Endodermal cell (in vitro differentiated cells): Measurements from ENCODE around the gene MALAT1. TPM values are rescaled to one million over a fixed set of nuclear protein-coding genes. Genes with fewer than 3 reads are reported as not detected.
"Not testable (repeated sequence)": the region's sequence is repeated elsewhere in the genome, so short reads cannot be mapped to it uniquely, and the experiment has no call there.

Experiments used
- DNase-seq: peaks from one replicate; pipeline ENCODE4 v3.0.0-alpha.2; 2017
- H3K27ac ChIP-seq: 2 replicates; pipeline ENCODE4 v1.5.1; 2013; ENCODE audit warnings: mild to moderate bottlenecking, low read depth, low read length, moderate library complexity
- H3K27me3 ChIP-seq: 2 replicates; pipeline ENCODE4 v1.6.1; 2013; ENCODE audit warnings: mild to moderate bottlenecking, low read length, moderate library complexity; ENCODE audit not compliant: insufficient read depth, control insufficient read depth, poor library complexity, severe bottlenecking
- H3K36me3 ChIP-seq: 2 replicates; pipeline ENCODE4 v1.7.0; 2013; ENCODE audit warnings: mild to moderate bottlenecking, low read length, moderate library complexity; ENCODE audit not compliant: control insufficient read depth, insufficient read depth
- H3K4me1 ChIP-seq: one replicate; pipeline ENCODE4 v1.7.0; 2013; ENCODE audit warnings: low read length; ENCODE audit not compliant: control insufficient read depth, insufficient read depth
- H3K4me3 ChIP-seq: 2 replicates; pipeline ENCODE4 v1.5.1; 2013; ENCODE audit warnings: mild to moderate bottlenecking, low read length, moderate library complexity
- H3K9ac ChIP-seq: 2 replicates; pipeline ENCODE4 v1.6.1; 2013; ENCODE audit warnings: mild to moderate bottlenecking, low read length, moderate library complexity; ENCODE audit not compliant: poor library complexity, severe bottlenecking; ENCODE audit errors: extremely low read depth
- H3K9me3 ChIP-seq: 2 replicates; pipeline ENCODE4 v1.6.1; 2013; ENCODE audit warnings: mild to moderate bottlenecking, low read length, moderate library complexity; ENCODE audit not compliant: control insufficient read depth
- H3K27ac Mint-ChIP-seq: 2 replicates; pipeline ENCODE4 v1.8.0; 2020; ENCODE audit warnings: mixed read lengths
- H3K27me3 Mint-ChIP-seq: 2 replicates; pipeline ENCODE4 v1.8.0; 2021; ENCODE audit warnings: mild to moderate bottlenecking, mixed read lengths; ENCODE audit not compliant: insufficient read depth
- H3K36me3 Mint-ChIP-seq: 2 replicates; pipeline ENCODE4 v1.8.0; 2020; ENCODE audit warnings: low read depth, mixed read lengths
- H3K4me1 Mint-ChIP-seq: 2 replicates; pipeline ENCODE4 v1.8.0; 2020; ENCODE audit warnings: mixed read lengths
- H3K4me3 Mint-ChIP-seq: 2 replicates; pipeline ENCODE4 v1.8.0; 2020; ENCODE audit warnings: mild to moderate bottlenecking, moderate library complexity, mixed read lengths
- H3K9me3 Mint-ChIP-seq: 2 replicates; pipeline ENCODE4 v1.8.0; 2020; ENCODE audit warnings: mild to moderate bottlenecking, mixed read lengths
- WGBS, 2 experiments: methylation state at CpG; one replicate each; pipeline versions ENCODE4 v1.1.5 to v1.1.7; 2013; ENCODE audit warnings: missing lambda C conversion rate in 2 of 2, mixed read lengths in 1 of 2; ENCODE audit not compliant: insufficient coverage in 1 of 2, insufficient read length in 1 of 2; 5-methylcytosine and 5-hydroxymethylcytosine counted together
- long read RNA-seq, 4 experiments: library from polyadenylated mRNA in 2 of 4; library from RNA in 1 of 4; library from capped mRNA in 1 of 4; stranded (forward) in 3 of 4; unstranded in 1 of 4; transcript quantifications; one replicate each; pipeline ENCODE4 v2.0.0, GENCODE V29; 2020 to 2021; ENCODE audit warnings: inconsistent platforms in 1 of 4
- polyA plus RNA-seq, 2 experiments: library from polyadenylated mRNA; stranded (reverse); fragments of 50-300 nt; gene quantifications; one replicate each; pipeline ENCODE4 v1.2.3, GENCODE V29; 2013
- total RNA-seq, 2 donors: library from RNA; stranded (reverse); fragmentation: NEBNext Ultra II Directional in 1 of 2; extraction: Animal tissue kit (Norgen Biotek cat#: 25700) in 1 of 2; gene quantifications; 2 replicates in 1 of 2; 3 replicates in 1 of 2; pipeline ENCODE4 v1.2.1, GENCODE V29; 2021
- TF ChIP-seq, protein P1 (sequence below): fragments of 200-600 bp; sonication (generic); conservative IDR thresholded peaks from 2 replicates; pipeline ENCODE4 v1.5.0; 2021; ENCODE audit warnings: antibody characterized with exemption, mild to moderate bottlenecking

The MALAT1 gene
- 1,000 to 10,000 TPM; 5,233 to 6,894 TPM for total RNA-seq
- polyA plus RNA-seq (2013, experiment 1 of 2): 1,429 TPM
- polyA plus RNA-seq (2013, experiment 2 of 2): 1,867 TPM
- long read RNA-seq, experiment 1, full-length matches to known transcripts: 11 of 11 reads
- long read RNA-seq, experiment 1, partial matches to known transcripts: 0 of 11 reads
- long read RNA-seq, experiment 1, other reads (novel, unspliced or antisense): 0 of 11 reads
- long read RNA-seq, experiment 2, full-length matches to known transcripts: 69 of 74 reads
- long read RNA-seq, experiment 2, partial matches to known transcripts: 1 of 74 reads
- long read RNA-seq, experiment 2, other reads (novel, unspliced or antisense): 4 of 74 reads
- long read RNA-seq, experiment 3, full-length matches to known transcripts: 499 of 502 reads
- long read RNA-seq, experiment 3, partial matches to known transcripts: 0 of 502 reads
- long read RNA-seq, experiment 3, other reads (novel, unspliced or antisense): 3 of 502 reads
- long read RNA-seq, experiment 4, full-length matches to known transcripts: 4,432 of 4,435 reads
- long read RNA-seq, experiment 4, partial matches to known transcripts: 1 of 4,435 reads
- long read RNA-seq, experiment 4, other reads (novel, unspliced or antisense): 2 of 4,435 reads

DNA sequence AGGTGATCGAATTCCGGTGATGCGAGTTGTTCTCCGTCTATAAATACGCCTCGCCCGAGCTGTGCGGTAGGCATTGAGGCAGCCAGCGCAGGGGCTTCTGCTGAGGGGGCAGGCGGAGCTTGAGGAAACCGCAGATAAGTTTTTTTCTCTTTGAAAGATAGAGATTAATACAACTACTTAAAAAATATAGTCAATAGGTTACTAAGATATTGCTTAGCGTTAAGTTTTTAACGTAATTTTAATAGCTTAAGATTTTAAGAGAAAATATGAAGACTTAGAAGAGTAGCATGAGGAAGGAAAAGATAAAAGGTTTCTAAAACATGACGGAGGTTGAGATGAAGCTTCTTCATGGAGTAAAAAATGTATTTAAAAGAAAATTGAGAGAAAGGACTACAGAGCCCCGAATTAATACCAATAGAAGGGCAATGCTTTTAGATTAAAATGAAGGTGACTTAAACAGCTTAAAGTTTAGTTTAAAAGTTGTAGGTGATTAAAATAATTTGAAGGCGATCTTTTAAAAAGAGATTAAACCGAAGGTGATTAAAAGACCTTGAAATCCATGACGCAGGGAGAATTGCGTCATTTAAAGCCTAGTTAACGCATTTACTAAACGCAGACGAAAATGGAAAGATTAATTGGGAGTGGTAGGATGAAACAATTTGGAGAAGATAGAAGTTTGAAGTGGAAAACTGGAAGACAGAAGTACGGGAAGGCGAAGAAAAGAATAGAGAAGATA lies at the start of gene MALAT1:
MALAT1 (plus strand) TSS at position 69 of the 736 bp plus-strand sequence.
- no peak within 1 kb of the TSS for H3K27ac Mint-ChIP-seq
- peak within 1 kb of the TSS; percentile 97 for H3K4me3 ChIP-seq
- no peaks in the 10 kb centered on the region for H3K4me1 ChIP-seq
- peaks cover 17% of the 10 kb centered on the region for H3K4me1 Mint-ChIP-seq
- TF ChIP-seq, protein P1, sequence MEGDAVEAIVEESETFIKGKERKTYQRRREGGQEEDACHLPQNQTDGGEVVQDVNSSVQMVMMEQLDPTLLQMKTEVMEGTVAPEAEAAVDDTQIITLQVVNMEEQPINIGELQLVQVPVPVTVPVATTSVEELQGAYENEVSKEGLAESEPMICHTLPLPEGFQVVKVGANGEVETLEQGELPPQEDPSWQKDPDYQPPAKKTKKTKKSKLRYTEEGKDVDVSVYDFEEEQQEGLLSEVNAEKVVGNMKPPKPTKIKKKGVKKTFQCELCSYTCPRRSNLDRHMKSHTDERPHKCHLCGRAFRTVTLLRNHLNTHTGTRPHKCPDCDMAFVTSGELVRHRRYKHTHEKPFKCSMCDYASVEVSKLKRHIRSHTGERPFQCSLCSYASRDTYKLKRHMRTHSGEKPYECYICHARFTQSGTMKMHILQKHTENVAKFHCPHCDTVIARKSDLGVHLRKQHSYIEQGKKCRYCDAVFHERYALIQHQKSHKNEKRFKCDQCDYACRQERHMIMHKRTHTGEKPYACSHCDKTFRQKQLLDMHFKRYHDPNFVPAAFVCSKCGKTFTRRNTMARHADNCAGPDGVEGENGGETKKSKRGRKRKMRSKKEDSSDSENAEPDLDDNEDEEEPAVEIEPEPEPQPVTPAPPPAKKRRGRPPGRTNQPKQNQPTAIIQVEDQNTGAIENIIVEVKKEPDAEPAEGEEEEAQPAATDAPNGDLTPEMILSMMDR: no peak
- peaks cover 7% of the 10 kb centered on the region for H3K36me3 Mint-ChIP-seq
- H3K27me3 ChIP-seq: no peaks in the 10 kb centered on the region
- H3K9me3 Mint-ChIP-seq: no peaks in the 10 kb centered on the region
- peak within 1 kb of the TSS; percentile 100 for H3K9ac ChIP-seq
- peak; percentile 97 for DNase-seq
- peak within 1 kb of the TSS; percentile 99 for H3K27ac ChIP-seq
- H3K27me3 Mint-ChIP-seq: no peaks in the 10 kb centered on the region
- H3K9me3 ChIP-seq: no peaks in the 10 kb centered on the region
- no peak within 1 kb of the TSS for H3K4me3 Mint-ChIP-seq
- H3K36me3 ChIP-seq: peaks cover 44% of the 10 kb centered on the region
- WGBS, 2 experiments: 0 to 1% methylated on average over 18 to 23 of the region's 24 CpGs

DNA sequence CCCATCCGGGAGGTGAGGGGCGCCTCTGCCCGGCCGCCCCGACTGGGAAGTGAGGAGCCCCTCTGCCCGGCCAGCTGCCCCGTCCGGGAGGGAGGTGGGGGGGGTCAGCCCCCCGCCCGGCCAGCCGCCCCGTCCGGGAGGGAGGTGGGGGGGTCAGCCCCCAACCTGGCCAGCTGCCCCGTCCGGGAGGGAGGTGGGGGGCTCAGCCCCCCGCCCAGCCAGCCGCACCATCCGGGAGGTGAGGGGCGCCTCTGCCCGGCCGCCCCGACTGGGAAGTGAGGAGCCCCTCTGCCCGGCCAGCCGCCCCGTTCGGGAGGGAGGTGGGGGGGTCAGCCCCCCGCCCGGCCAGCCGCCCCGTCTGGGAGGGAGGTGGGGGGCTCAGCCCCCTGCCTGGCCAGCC lies 47.5 kb upstream of the MALAT1 start:
- DNase-seq, H3K4me3 Mint-ChIP-seq, H3K36me3 ChIP-seq, H3K4me1 ChIP-seq, H3K27me3 ChIP-seq, H3K27ac ChIP-seq, H3K9me3 ChIP-seq, H3K27ac Mint-ChIP-seq, H3K4me1 Mint-ChIP-seq, H3K9ac ChIP-seq, H3K4me3 ChIP-seq: not testable (repeated sequence)
- Mint-ChIP-seq H3K36me3 (peaks cover 17% of the 10 kb centered on the region), H3K27me3 (peaks cover 24% of the 10 kb centered on the region), H3K9me3 (peaks cover 31% of the 10 kb centered on the region)
- 93% methylated on average over 16 of the region's 30 CpGs; no CpG with 5 or more reads in 1 of the 2 experiments for WGBS, 2 experiments

DNA sequence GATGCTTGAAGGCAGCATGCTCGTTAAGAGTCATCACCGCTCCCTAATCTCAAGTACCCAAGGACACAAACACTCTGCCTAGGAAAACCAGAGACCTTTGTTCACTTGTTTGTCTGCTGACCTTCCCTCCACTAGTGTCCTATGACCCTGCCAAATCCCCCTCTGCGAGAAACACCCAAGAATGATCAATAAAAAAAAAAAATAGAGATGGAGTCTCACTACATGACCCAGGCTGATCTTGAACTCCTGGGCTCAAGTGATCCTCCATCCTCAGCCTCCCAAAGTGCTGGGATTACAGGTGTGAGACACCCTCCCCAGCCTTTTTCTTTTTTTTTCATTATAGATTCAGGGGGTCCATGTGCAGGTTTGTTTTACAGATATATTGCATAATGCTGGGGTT lies 46.6 kb upstream of the MALAT1 start:
- not testable (repeated sequence) for H3K27me3 ChIP-seq, H3K4me3 ChIP-seq, H3K36me3 Mint-ChIP-seq, H3K27ac ChIP-seq, H3K4me1 Mint-ChIP-seq, H3K9me3 ChIP-seq, H3K9ac ChIP-seq, DNase-seq, H3K36me3 ChIP-seq, H3K27ac Mint-ChIP-seq, H3K4me1 ChIP-seq, H3K4me3 Mint-ChIP-seq
- 92% methylated on average over 1 of the region's 3 CpGs; no CpG with 5 or more reads in 1 of the 2 experiments for WGBS, 2 experiments
- Mint-ChIP-seq H3K9me3 (peaks cover 31% of the 10 kb centered on the region), H3K27me3 (peaks cover 34% of the 10 kb centered on the region)
